ENCODE data around the gene SEC61A1.

Gene SEC61A1

GRCh38 chr3:128051837-128052594, at the start of gene SEC61A1:
Gene SEC61A1 (plus strand): TSS chr3:128052437. CDS start chr3:128052553, 116 bp downstream.
- DNase-seq (ENCODE audit: low read depth), result peak; percentile 95

- DNase-seq (ENCODE audit: low read depth), result no peak
Measured at GRCh38 chr3:128004661-128005060, 47.6 kb upstream of the SEC61A1 start.

- DNase-seq (ENCODE audit: low read depth), result no peak
Measured at GRCh38 chr3:128006061-128007032, 45.9 kb upstream of the SEC61A1 start.

GRCh38 chr3:128007033-128007424, 45.2 kb upstream of the SEC61A1 start:
- DNase-seq (ENCODE audit: low read depth), result no peak

GRCh38 chr3:128009952-128010846, 42.0 kb upstream of the SEC61A1 start:
- no peak for DNase-seq (ENCODE audit: low read depth)

- peak; percentile 37 for DNase-seq (ENCODE audit: low read depth)
Measured at GRCh38 chr3:128011140-128011539, 41.1 kb upstream of the SEC61A1 start.

GRCh38 chr3:128012050-128012449, 40.2 kb upstream of the SEC61A1 start:
- no peak for DNase-seq (ENCODE audit: low read depth)

- no peak for DNase-seq (ENCODE audit: low read depth)
Measured at GRCh38 chr3:128014548-128014947, 37.7 kb upstream of the SEC61A1 start.

- no peak for DNase-seq (ENCODE audit: low read depth)
Measured at GRCh38 chr3:128016502-128016901, 35.7 kb upstream of the SEC61A1 start.

GRCh38 chr3:128021768-128022372, 30.4 kb upstream of the SEC61A1 start:
- DNase-seq (ENCODE audit: low read depth), result no peak

- peak; percentile 22 for DNase-seq (ENCODE audit: low read depth)
Measured at GRCh38 chr3:128033102-128033501, 19.1 kb upstream of the SEC61A1 start.

GRCh38 chr3:128036119-128036518, 16.1 kb upstream of the SEC61A1 start:
- no peak for DNase-seq (ENCODE audit: low read depth)

- DNase-seq (ENCODE audit: low read depth), result no peak
Measured at GRCh38 chr3:128040041-128040440, 12.2 kb upstream of the SEC61A1 start.

GRCh38 chr3:128040660-128041059, 11.6 kb upstream of the SEC61A1 start:
- no peak for DNase-seq (ENCODE audit: low read depth)

GRCh38 chr3:128041344-128041743, 10.9 kb upstream of the SEC61A1 start:
- no peak for DNase-seq (ENCODE audit: low read depth)

GRCh38 chr3:128050597-128050996, 1.6 kb upstream of the SEC61A1 start:
- no peak for DNase-seq (ENCODE audit: low read depth)

- peak; percentile 36 for DNase-seq (ENCODE audit: low read depth)
Measured at GRCh38 chr3:128051459-128051836, 789 bp upstream of the SEC61A1 start.

GRCh38 chr3:128052595-128053351, 536 bp downstream of the SEC61A1 start:
- DNase-seq (ENCODE audit: low read depth), result peak; percentile 46

GRCh38 chr3:128053614-128054013, 1.4 kb downstream of the SEC61A1 start:
- DNase-seq (ENCODE audit: low read depth), result no peak

- DNase-seq (ENCODE audit: low read depth), result peak; percentile 82
Measured at GRCh38 chr3:128054367-128054766, 2.1 kb downstream of the SEC61A1 start.

GRCh38 chr3:128056258-128056657, 4.0 kb downstream of the SEC61A1 start:
- no peak for DNase-seq (ENCODE audit: low read depth)
